Esophagus squamous epithelium (tissue), 5 donors: ENCODE measurements around the gene ZNF385B. TPM values are rescaled to one million over a fixed set of nuclear protein-coding genes. Genes with fewer than 3 reads are reported as not detected.

Experiments
- DNase-seq: peaks from one replicate; lab custom pipeline; 2025; lab: John Stamatoyannopoulos, UW
- H3K27ac ChIP-seq, 4 donors: fragments of 200-600 bp; sonication (generic); one replicate each; pipeline ENCODE4 v1.5.1; 2016 to 2019; ENCODE audit warnings: mild to moderate bottlenecking in 1 of 4
- H3K27me3 ChIP-seq, 4 donors: fragments of 200-600 bp; sonication (generic); 1 replicate in 3 of 4; 2 replicates in 1 of 4; pipeline versions ENCODE4 v1.5.1 to v1.6.0; 2017 to 2021; ENCODE audit warnings: antibody characterized with exemption in 1 of 4
- H3K36me3 ChIP-seq, 3 donors: fragments of 200-600 bp; sonication (generic); one replicate each; pipeline ENCODE4 v1.5.1; 2016 to 2019
- H3K4me1 ChIP-seq, 3 donors: fragments of 200-600 bp; sonication (generic); one replicate each; pipeline ENCODE4 v1.5.1; 2017 to 2019
- H3K4me3 ChIP-seq, 4 donors: fragments of 200-600 bp; sonication (generic); 1 replicate in 3 of 4; 2 replicates in 1 of 4; pipeline ENCODE4 v1.5.1; 2016 to 2019; ENCODE audit warnings: mild to moderate bottlenecking in 2 of 4, moderate library complexity in 1 of 4
- H3K9me3 ChIP-seq, 3 donors: fragments of 200-600 bp; sonication (generic); one replicate each; pipeline ENCODE4 v1.5.1; 2016 to 2019
- POLR2A ChIP-seq, 4 donors: fragments of 450-650 bp; IDR thresholded peaks; one replicate each; pipeline ENCODE4 v1.6.1; 2017; ENCODE audit warnings: antibody characterized with exemption in 4 of 4, mild to moderate bottlenecking in 4 of 4, moderate library complexity in 3 of 4
- WGBS, 2 donors: methylation state at CpG; one replicate each; pipeline ENCODE4 v1.1.5; 2018; 5-methylcytosine and 5-hydroxymethylcytosine counted together
- intact Hi-C: fragments of 100-400 bp; cut with DNase I; formaldehyde crosslinking; loops from one replicate; pipeline ENCODE4 v1.15.0; 2022
- total RNA-seq, 4 donors: library from RNA; depleted of rRNA; stranded (reverse); fragments of >200 nt; gene quantifications; one replicate each; pipeline ENCODE4 v1.1.0, GENCODE V29; 2016
- TF ChIP-seq, protein P1 (sequence below), 6 experiments: fragments of 450-650 bp in 4 of 6; fragments of 200-600 bp in 2 of 6; sonication (generic) in 2 of 6; IDR thresholded peaks; one replicate each; pipeline ENCODE4 v1.5.1; 2016 to 2019; ENCODE audit warnings: antibody characterized with exemption in 6 of 6, mild to moderate bottlenecking in 4 of 6, moderate library complexity in 4 of 6
- donor health status: DM: yes; HTN: yes; CAD: no.

The ZNF385B gene
- total RNA-seq, 4 donors from 2014 or later: 0.44 to 3.1 (median 0.44) TPM; not detected in 1

DNA sequence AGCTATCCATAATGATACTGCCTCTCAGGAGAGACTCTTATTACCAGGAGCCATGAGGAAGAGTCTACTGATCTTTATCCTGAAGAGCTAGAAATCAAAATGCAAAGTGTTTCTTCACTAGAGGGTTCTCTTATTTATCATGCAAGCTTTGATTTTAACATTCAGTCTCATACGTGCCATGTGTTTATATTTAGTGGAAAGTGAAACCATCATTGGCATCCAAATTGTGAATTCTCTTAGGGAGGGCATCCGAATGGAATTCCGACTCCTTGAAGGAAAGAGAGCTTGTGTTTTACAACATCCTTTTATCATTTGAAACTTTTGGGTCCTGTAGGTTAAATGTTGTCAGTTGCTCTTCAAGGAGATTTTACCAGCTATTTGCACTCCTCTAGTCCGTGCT, 426.4 kb downstream of the ZNF385B start:
- 74 to 84% methylated on average over 4 of the region's 4 CpGs for WGBS, 2 donors
- no peak for DNase-seq
- H3K4me1 ChIP-seq: no peaks in the 10 kb centered on the region
- H3K4me3 ChIP-seq: no peak overlapping the region
- TF ChIP-seq POLR2A (IDR thresholded peaks at IDR 0.05): no peak
- TF ChIP-seq, protein P1, sequence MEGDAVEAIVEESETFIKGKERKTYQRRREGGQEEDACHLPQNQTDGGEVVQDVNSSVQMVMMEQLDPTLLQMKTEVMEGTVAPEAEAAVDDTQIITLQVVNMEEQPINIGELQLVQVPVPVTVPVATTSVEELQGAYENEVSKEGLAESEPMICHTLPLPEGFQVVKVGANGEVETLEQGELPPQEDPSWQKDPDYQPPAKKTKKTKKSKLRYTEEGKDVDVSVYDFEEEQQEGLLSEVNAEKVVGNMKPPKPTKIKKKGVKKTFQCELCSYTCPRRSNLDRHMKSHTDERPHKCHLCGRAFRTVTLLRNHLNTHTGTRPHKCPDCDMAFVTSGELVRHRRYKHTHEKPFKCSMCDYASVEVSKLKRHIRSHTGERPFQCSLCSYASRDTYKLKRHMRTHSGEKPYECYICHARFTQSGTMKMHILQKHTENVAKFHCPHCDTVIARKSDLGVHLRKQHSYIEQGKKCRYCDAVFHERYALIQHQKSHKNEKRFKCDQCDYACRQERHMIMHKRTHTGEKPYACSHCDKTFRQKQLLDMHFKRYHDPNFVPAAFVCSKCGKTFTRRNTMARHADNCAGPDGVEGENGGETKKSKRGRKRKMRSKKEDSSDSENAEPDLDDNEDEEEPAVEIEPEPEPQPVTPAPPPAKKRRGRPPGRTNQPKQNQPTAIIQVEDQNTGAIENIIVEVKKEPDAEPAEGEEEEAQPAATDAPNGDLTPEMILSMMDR (IDR thresholded peaks at IDR 0.05): no peak
- no peaks in the 10 kb centered on the region for H3K9me3 ChIP-seq
- H3K27me3 ChIP-seq: no peaks in the 10 kb centered on the region
- H3K36me3 ChIP-seq: no peaks in the 10 kb centered on the region
- intact Hi-C loops: no loop called here
- no peak overlapping the region for H3K27ac ChIP-seq

DNA sequence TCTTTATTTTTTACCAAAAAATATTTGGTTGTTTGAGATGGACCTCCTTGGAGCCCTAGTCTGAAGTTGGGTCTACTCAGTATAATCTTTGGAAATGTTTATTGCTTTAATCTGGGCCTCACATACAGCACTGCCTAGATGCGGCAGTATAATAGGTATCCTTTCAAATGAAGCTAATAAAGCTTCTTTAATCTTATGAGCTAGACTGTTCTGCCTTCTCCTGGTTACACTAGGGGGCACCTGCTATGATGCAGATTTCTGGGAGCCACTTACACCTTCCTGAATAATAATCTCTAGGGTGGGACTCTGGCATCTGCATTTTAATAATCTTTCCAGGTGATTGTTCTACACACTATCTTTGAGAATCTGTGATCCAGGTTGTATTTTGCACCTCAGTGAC, 427.1 kb downstream of the ZNF385B start:
- no peak overlapping the region for H3K4me3 ChIP-seq
- H3K36me3 ChIP-seq: no peaks in the 10 kb centered on the region
- intact Hi-C loops: no loop called here
- no peaks in the 10 kb centered on the region for H3K4me1 ChIP-seq
- no peak for TF ChIP-seq POLR2A (IDR thresholded peaks at IDR 0.05)
- TF ChIP-seq, protein P1 (IDR thresholded peaks at IDR 0.05): no peak
- 86 to 100% methylated on average over 1 of the region's 1 CpG for WGBS, 2 donors
- H3K9me3 ChIP-seq: no peaks in the 10 kb centered on the region
- peaks cover 0 to 1% (median 0%) of the 10 kb centered on the region in 4 donors for H3K27me3 ChIP-seq
- H3K27ac ChIP-seq: no peak overlapping the region
- DNase-seq: no peak

DNA sequence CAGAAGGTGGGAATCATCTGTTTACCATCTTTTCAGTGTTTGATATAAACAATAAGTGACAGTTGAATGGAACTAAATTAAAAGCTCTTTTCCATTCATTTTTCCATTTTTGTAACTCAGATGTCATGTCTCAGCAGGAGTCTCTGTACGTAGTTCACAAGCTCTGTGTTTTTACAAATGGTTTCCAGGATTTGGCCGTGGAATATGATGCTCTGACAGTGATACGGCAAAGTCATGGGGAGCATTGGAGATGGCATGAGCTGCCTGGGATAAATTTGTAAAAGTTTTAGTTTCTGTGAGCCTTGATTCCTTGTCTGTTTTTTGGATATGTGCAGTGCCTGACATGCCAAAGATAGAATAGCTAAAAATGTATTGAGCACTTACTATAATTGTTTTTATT, 428.7 kb downstream of the ZNF385B start:
- Histone ChIP-seq H3K4me3 (no peak overlapping the region), H3K27me3 (peaks cover 0 to 3% (median 0%) of the 10 kb centered on the region in 4 donors), H3K4me1 (peaks cover 0 to 6% (median 0%) of the 10 kb centered on the region in 3 donors), H3K36me3 (no peaks in the 10 kb centered on the region), H3K9me3 (no peaks in the 10 kb centered on the region), H3K27ac (no peak overlapping the region)
- TF ChIP-seq, protein P1 (IDR thresholded peaks at IDR 0.05): no peak
- WGBS, 2 donors: 77% methylated on average over 3 of the region's 3 CpGs
- no peak for DNase-seq
- intact Hi-C loops: no loop called here

DNA sequence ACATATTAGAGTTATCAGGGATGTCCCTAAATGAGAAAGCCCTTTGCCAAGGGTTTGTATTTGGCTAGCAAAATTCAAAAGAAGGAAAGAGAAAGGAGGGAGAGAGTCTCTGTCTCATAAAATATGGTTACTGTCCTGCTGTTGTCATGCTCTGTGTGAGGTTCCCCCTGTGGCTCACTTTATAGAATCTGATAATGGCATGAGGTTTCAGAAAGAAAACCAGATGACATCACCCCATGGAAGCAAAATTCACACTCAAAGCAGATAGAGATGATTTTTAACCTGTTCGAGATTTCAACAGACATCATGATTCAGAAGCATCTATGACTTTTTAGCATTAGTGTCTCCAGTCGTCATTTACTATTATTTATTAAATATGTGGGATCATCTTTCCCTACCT, 431.8 kb downstream of the ZNF385B start:
- TF ChIP-seq, protein P1 (IDR thresholded peaks at IDR 0.05): no peak
- no peak for TF ChIP-seq POLR2A (IDR thresholded peaks at IDR 0.05)
- Histone ChIP-seq H3K9me3 (no peaks in the 10 kb centered on the region), H3K4me1 (peaks cover 0 to 6% (median 0%) of the 10 kb centered on the region in 3 donors), H3K36me3 (no peaks in the 10 kb centered on the region), H3K4me3 (no peak overlapping the region), H3K27ac (no peak overlapping the region), H3K27me3 (peaks cover 0 to 3% (median 0%) of the 10 kb centered on the region in 4 donors)
- 78% methylated on average over 2 of the region's 2 CpGs for WGBS, 2 donors
- intact Hi-C loops: loop anchor here (10.0 kb wide), 1 partner anchor 315 kb away; no protein-coding TSS in a partner anchor
- DNase-seq: no peak

DNA sequence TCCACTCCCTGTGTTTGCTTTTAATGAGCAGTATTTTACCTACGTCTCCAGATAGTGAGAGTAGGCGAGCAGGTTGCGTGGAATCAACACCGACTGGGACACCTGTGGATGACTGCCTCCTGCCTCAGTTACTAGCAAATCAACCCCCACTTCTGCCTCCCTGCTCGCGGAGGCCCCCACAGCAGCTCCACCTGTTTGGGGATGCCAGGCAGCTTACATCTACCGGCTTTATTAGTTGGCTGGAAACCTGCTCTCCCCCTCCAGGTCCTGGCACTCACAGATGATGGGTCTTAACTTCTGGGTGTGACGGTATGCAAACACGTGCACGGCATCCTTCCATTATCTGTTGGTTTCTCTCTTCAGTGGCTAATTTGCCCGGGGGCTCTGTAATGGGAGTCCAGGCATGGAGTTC, 432.3 kb downstream of the ZNF385B start:
- H3K4me1 ChIP-seq: peaks cover 0 to 6% (median 0%) of the 10 kb centered on the region in 3 donors
- no peak overlapping the region for H3K4me3 ChIP-seq
- no peak for DNase-seq
- intact Hi-C loops: loop anchor here (10.0 kb wide), 1 partner anchor 316 kb away; no protein-coding TSS in a partner anchor
- no peak overlapping the region for H3K27ac ChIP-seq
- peaks cover 0 to 3% (median 0%) of the 10 kb centered on the region in 4 donors for H3K27me3 ChIP-seq
- TF ChIP-seq, protein P1 (IDR thresholded peaks at IDR 0.05): no peak
- no peak for TF ChIP-seq POLR2A (IDR thresholded peaks at IDR 0.05)
- H3K36me3 ChIP-seq: no peaks in the 10 kb centered on the region
- WGBS, 2 donors: 43 to 58% methylated on average over 6 to 9 of the region's 11 CpGs
- no peaks in the 10 kb centered on the region for H3K9me3 ChIP-seq
